ENCODE measurements around the gene SLC9C1. TPM values are rescaled to one million over a fixed set of nuclear protein-coding genes. Genes with fewer than 3 reads are reported as not detected.

The SLC9C1 gene
- total RNA-seq, 1 donor from 2014 or later, result 0.99 TPM

GRCh38 chr3:112115161-112115739 lies 178.8 kb downstream of the SLC9C1 start:
- Mint-ChIP-seq H3K9me3 (no peaks in the 10 kb centered on the region), H3K36me3 (peaks cover 14% of the 10 kb centered on the region), H3K27ac (no peak overlapping the region), H3K4me1 (ENCODE audit: unreplicated experiment) (peaks cover 10% of the 10 kb centered on the region), H3K4me3 (no peak overlapping the region), H3K27me3 (no peaks in the 10 kb centered on the region)
- DNase-seq (ENCODE audit: extremely low spot score, unreplicated experiment), result no peak
- TF ChIP-seq, protein P1, sequence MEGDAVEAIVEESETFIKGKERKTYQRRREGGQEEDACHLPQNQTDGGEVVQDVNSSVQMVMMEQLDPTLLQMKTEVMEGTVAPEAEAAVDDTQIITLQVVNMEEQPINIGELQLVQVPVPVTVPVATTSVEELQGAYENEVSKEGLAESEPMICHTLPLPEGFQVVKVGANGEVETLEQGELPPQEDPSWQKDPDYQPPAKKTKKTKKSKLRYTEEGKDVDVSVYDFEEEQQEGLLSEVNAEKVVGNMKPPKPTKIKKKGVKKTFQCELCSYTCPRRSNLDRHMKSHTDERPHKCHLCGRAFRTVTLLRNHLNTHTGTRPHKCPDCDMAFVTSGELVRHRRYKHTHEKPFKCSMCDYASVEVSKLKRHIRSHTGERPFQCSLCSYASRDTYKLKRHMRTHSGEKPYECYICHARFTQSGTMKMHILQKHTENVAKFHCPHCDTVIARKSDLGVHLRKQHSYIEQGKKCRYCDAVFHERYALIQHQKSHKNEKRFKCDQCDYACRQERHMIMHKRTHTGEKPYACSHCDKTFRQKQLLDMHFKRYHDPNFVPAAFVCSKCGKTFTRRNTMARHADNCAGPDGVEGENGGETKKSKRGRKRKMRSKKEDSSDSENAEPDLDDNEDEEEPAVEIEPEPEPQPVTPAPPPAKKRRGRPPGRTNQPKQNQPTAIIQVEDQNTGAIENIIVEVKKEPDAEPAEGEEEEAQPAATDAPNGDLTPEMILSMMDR (conservative IDR thresholded peaks at IDR 0.05), result no peak

DNA sequence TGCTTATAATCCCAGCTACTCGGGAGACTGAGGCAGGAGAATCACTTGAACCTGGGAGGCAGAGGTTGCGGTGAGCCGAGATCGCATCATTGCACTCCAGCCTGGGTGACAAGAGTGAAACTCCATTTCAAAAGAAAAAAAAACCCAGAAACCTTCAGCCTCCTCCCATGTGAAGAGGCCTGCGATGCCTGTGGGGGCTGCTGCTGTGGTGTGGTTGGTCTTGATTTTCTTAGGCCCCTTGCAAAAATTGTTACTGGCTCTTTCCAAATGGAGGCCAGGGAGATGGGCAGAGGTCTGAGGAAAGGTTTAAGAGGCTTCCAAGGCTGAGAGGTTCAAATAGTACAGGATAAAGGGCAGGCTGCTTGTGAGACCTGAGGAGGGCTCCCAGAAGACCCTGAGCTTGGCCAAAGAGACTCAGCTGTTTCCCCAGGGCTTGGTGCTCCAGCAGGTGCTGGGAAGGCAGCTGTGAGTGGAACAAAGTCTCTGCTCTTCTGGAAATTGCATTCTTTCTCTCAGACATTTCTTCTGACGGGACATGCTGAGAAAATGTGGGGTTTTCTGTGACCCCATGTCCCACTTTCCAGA lies 179.3 kb downstream of the SLC9C1 start:
- Mint-ChIP-seq H3K9me3 (no peaks in the 10 kb centered on the region), H3K27me3 (no peaks in the 10 kb centered on the region), H3K27ac (no peak overlapping the region), H3K4me1 (ENCODE audit: unreplicated experiment) (peaks cover 11% of the 10 kb centered on the region), H3K36me3 (peaks cover 14% of the 10 kb centered on the region), H3K4me3 (no peak overlapping the region)
- DNase-seq (ENCODE audit: extremely low spot score, unreplicated experiment), result no peak
- TF ChIP-seq, protein P1 (conservative IDR thresholded peaks at IDR 0.05), result no peak

DNA sequence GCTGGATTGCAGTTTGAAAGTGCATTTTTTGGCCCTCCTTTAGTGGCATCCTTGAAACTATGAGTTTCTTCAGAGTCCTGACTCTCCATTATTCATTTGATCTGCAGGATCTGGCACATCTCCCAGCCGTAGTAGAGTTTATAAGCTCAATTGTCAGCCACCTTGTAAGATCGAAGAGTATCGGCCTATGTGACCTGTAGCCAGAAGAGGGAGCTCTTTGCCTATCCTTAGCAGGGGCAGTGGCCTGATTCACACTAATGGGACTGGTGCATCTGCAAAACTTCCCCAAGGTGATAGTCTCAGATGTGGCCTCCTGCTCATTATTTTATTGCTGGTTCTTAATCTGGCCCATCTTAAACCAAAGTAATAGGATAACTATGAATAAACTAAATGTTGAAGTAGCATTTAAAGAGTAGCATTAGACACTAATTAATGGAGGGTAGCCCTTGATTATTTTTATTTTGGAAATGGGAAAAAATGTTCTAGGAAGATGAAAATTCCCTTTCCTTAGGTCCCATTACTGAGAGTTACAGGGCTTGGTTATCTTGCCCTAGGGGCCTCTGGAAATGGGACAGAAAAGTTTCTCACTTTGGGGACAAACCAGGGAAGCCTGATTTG lies 182.1 kb downstream of the SLC9C1 start:
- H3K36me3 Mint-ChIP-seq, result peaks cover 13% of the 10 kb centered on the region
- no peak overlapping the region for H3K27ac Mint-ChIP-seq
- TF ChIP-seq, protein P1 (conservative IDR thresholded peaks at IDR 0.05), result peak; percentile 91
- no peak overlapping the region for H3K4me3 Mint-ChIP-seq
- no peaks in the 10 kb centered on the region for H3K27me3 Mint-ChIP-seq
- no peak for DNase-seq (ENCODE audit: extremely low spot score, unreplicated experiment)
- H3K9me3 Mint-ChIP-seq, result no peaks in the 10 kb centered on the region
- peaks cover 10% of the 10 kb centered on the region for H3K4me1 Mint-ChIP-seq (ENCODE audit: unreplicated experiment)

DNA sequence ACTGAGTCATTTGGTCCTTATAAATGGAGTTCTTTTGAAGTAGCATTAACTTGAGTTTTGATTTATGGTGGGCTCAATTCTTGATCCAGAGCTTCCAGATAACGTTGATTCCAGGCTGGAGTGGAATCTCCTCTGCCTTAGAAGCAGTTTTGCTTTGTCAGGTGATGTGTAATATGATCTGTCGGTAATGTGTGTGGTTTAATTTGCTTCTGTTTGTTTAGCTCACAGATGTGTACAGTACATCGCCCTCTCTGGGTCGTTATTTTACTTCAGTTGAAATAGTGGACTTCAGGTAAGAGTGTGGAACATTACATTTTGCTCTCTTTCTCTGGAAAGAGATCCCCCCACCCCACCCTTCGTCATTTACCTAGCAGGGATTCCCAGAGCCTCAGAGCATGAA lies 184.7 kb downstream of the SLC9C1 start:
- Mint-ChIP-seq H3K36me3 (peaks cover 14% of the 10 kb centered on the region), H3K27ac (no peak overlapping the region), H3K4me1 (ENCODE audit: unreplicated experiment) (peaks cover 10% of the 10 kb centered on the region)

GRCh38 chr3:112104774-112105173 lies 189.2 kb downstream of the SLC9C1 start:
- peaks cover 4% of the 10 kb centered on the region for H3K36me3 Mint-ChIP-seq
- no peak overlapping the region for H3K4me3 Mint-ChIP-seq
- TF ChIP-seq, protein P1 (conservative IDR thresholded peaks at IDR 0.05), result no peak
- peaks cover 12% of the 10 kb centered on the region for H3K4me1 Mint-ChIP-seq (ENCODE audit: unreplicated experiment)
- no peak for DNase-seq (ENCODE audit: extremely low spot score, unreplicated experiment)
- no peaks in the 10 kb centered on the region for H3K27me3 Mint-ChIP-seq
- no peaks in the 10 kb centered on the region for H3K9me3 Mint-ChIP-seq
- H3K27ac Mint-ChIP-seq, result peak overlapping the region; percentile 37

More for the DNA sequence above, 184.7 kb downstream of the SLC9C1 start:
- DNase-seq (ENCODE audit: extremely low spot score, unreplicated experiment), result no peak
- no peaks in the 10 kb centered on the region for H3K27me3 Mint-ChIP-seq
- no peaks in the 10 kb centered on the region for H3K9me3 Mint-ChIP-seq
- TF ChIP-seq, protein P1 (conservative IDR thresholded peaks at IDR 0.05), result no peak
- H3K4me3 Mint-ChIP-seq, result no peak overlapping the region
